Measurements from ENCODE around the gene POLA1. TPM values are rescaled to one million over a fixed set of nuclear protein-coding genes. Genes with fewer than 3 reads are reported as not detected.
"Not testable (repeated sequence)": the region's sequence is repeated elsewhere in the genome, so short reads cannot be mapped to it uniquely, and the experiment has no call there.

The POLA1 gene
- total and polyA plus RNA-seq, 4 experiments from 2014 or later, result 4.9 to 9.1 (median 7.0) TPM

GRCh38 chrX:24799078-24799477 is 105.4 kb downstream of the POLA1 start:
- H3K4me3 ChIP-seq (ENCODE audit: low read length in 2 of 2), result no peak overlapping the region
- no peak overlapping the region for H3K27ac ChIP-seq (ENCODE audit: low read depth, low read length)
- H3K4me1 Mint-ChIP-seq, result peaks cover 0 to 2% (median 0%) of the 10 kb centered on the region in 4 donors
- H3K27me3 Mint-ChIP-seq, result no peaks in the 10 kb centered on the region
- ChIA-PET CTCF (ENCODE audit: partially characterized antibody) (no interaction called here), POLR2A (ENCODE audit: partially characterized antibody) (no interaction called here)
- H3K36me3 ChIP-seq (ENCODE audit: insufficient read depth, low read length), result no peaks in the 10 kb centered on the region
- intact Hi-C loops (cut with micrococcal nuclease), result no loop called here
- H3K9me3 ChIP-seq (ENCODE audit: control insufficient read depth in 1 of 2, low read length in 2 of 2), result no peaks in the 10 kb centered on the region
- H3K4me3 Mint-ChIP-seq, result no peak overlapping the region
- no peaks in the 10 kb centered on the region for H3K4me1 ChIP-seq (ENCODE audit: insufficient read depth, low read length)
- no peak overlapping the region for H3K27ac Mint-ChIP-seq
- DNase-seq, result no peak
- H3K27me3 ChIP-seq (ENCODE audit: insufficient read depth, low read length), result no peaks in the 10 kb centered on the region
- peaks cover 5 to 11% of the 10 kb centered on the region in 2 donors for H3K36me3 Mint-ChIP-seq
- H3K9me3 Mint-ChIP-seq, result no peaks in the 10 kb centered on the region

- H3K4me3 ChIP-seq (ENCODE audit: low read length in 2 of 2), result no peak overlapping the region
- no peaks in the 10 kb centered on the region for H3K9me3 Mint-ChIP-seq
- ChIA-PET POLR2A (ENCODE audit: partially characterized antibody) (no interaction called here), CTCF (ENCODE audit: partially characterized antibody) (no interaction called here)
- H3K36me3 ChIP-seq (ENCODE audit: insufficient read depth, low read length), result no peaks in the 10 kb centered on the region
- no peaks in the 10 kb centered on the region for H3K27me3 Mint-ChIP-seq
- H3K27ac ChIP-seq (ENCODE audit: low read depth, low read length), result no peak overlapping the region
- H3K4me1 ChIP-seq (ENCODE audit: insufficient read depth, low read length), result no peaks in the 10 kb centered on the region
- peaks cover under 1 to 11% of the 10 kb centered on the region in 2 donors for H3K36me3 Mint-ChIP-seq
- no peaks in the 10 kb centered on the region for H3K27me3 ChIP-seq (ENCODE audit: insufficient read depth, low read length)
- peaks cover 0 to 2% (median 0%) of the 10 kb centered on the region in 4 donors for H3K4me1 Mint-ChIP-seq
- no peak for DNase-seq
- H3K27ac Mint-ChIP-seq, result no peak overlapping the region
- intact Hi-C loops (cut with micrococcal nuclease), result no loop called here
- no peak overlapping the region for H3K4me3 Mint-ChIP-seq
- no peaks in the 10 kb centered on the region for H3K9me3 ChIP-seq (ENCODE audit: control insufficient read depth in 1 of 2, low read length in 2 of 2)
Observed at GRCh38 chrX:24799565-24799964, 105.8 kb downstream of the POLA1 start.

- H3K4me3 ChIP-seq (ENCODE audit: low read length in 2 of 2), result no peak overlapping the region
- no peaks in the 10 kb centered on the region for H3K36me3 ChIP-seq (ENCODE audit: insufficient read depth, low read length)
- Mint-ChIP-seq H3K4me1 (peaks cover 0 to 3% (median 0%) of the 10 kb centered on the region in 4 donors), H3K27ac (no peak overlapping the region), H3K4me3 (no peak overlapping the region), H3K36me3 (peaks cover 0 to 4% of the 10 kb centered on the region in 2 donors), H3K27me3 (no peaks in the 10 kb centered on the region), H3K9me3 (no peaks in the 10 kb centered on the region)
- DNase-seq, result no peak
- intact Hi-C loops (cut with micrococcal nuclease), result no loop called here
- no peaks in the 10 kb centered on the region for H3K27me3 ChIP-seq (ENCODE audit: insufficient read depth, low read length)
- ChIA-PET POLR2A (ENCODE audit: partially characterized antibody) (no interaction called here), CTCF (ENCODE audit: partially characterized antibody) (no interaction called here)
- no peaks in the 10 kb centered on the region for H3K4me1 ChIP-seq (ENCODE audit: insufficient read depth, low read length)
- H3K27ac ChIP-seq (ENCODE audit: low read depth, low read length), result no peak overlapping the region
- no peaks in the 10 kb centered on the region for H3K9me3 ChIP-seq (ENCODE audit: control insufficient read depth in 1 of 2, low read length in 2 of 2)
Observed at GRCh38 chrX:24805201-24805600, 111.5 kb downstream of the POLA1 start.

- H3K27me3 Mint-ChIP-seq; H3K9me3 Mint-ChIP-seq; H3K27ac Mint-ChIP-seq; intact Hi-C loops (cut with micrococcal nuclease); H3K27me3 ChIP-seq (ENCODE audit: insufficient read depth, low read length); H3K36me3 ChIP-seq (ENCODE audit: insufficient read depth, low read length); H3K27ac ChIP-seq (ENCODE audit: low read depth, low read length); H3K4me3 ChIP-seq (ENCODE audit: low read length in 2 of 2); H3K9me3 ChIP-seq (ENCODE audit: control insufficient read depth in 1 of 2, low read length in 2 of 2); H3K4me1 ChIP-seq (ENCODE audit: insufficient read depth, low read length); H3K4me1 Mint-ChIP-seq; DNase-seq; H3K4me3 Mint-ChIP-seq; POLR2A ChIA-PET (ENCODE audit: partially characterized antibody): not testable (repeated sequence)
- H3K36me3 Mint-ChIP-seq, result peaks cover 13 to 21% of the 10 kb centered on the region in 2 donors
- CTCF ChIA-PET (ENCODE audit: partially characterized antibody), result interaction anchor here (1.8 kb wide), 1 partner anchor 20 kb away, joined by 7 read pairs; no protein-coding TSS in a partner anchor
Observed at GRCh38 chrX:24819807-24820206, 126.1 kb downstream of the POLA1 start.

GRCh38 chrX:24828147-24828546 is 134.4 kb downstream of the POLA1 start:
- no peak for DNase-seq
- H3K36me3 Mint-ChIP-seq, result peaks cover 15 to 35% of the 10 kb centered on the region in 2 donors
- CTCF ChIA-PET (ENCODE audit: partially characterized antibody), result no interaction called here

GRCh38 chrX:24828600-24828999 is 134.9 kb downstream of the POLA1 start:
- Mint-ChIP-seq H3K27ac (no peak overlapping the region), H3K4me3 (no peak overlapping the region), H3K9me3 (peaks cover 0 to 2% (median 0%) of the 10 kb centered on the region in 8 donors), H3K36me3 (peaks cover 15 to 35% of the 10 kb centered on the region in 2 donors), H3K4me1 (no peaks in the 10 kb centered on the region), H3K27me3 (no peaks in the 10 kb centered on the region)
- CTCF ChIA-PET (ENCODE audit: partially characterized antibody), result no interaction called here
- Histone ChIP-seq H3K4me3 (ENCODE audit: low read length in 2 of 2) (no peak overlapping the region), H3K36me3 (ENCODE audit: insufficient read depth, low read length) (no peaks in the 10 kb centered on the region), H3K9me3 (ENCODE audit: control insufficient read depth in 1 of 2, low read length in 2 of 2) (no peaks in the 10 kb centered on the region), H3K27me3 (ENCODE audit: insufficient read depth, low read length) (no peaks in the 10 kb centered on the region), H3K4me1 (ENCODE audit: insufficient read depth, low read length) (no peaks in the 10 kb centered on the region), H3K27ac (ENCODE audit: low read depth, low read length) (no peak overlapping the region)
- intact Hi-C loops (cut with micrococcal nuclease), result no loop called here
- DNase-seq, result no peak
- POLR2A ChIA-PET (ENCODE audit: partially characterized antibody), result no interaction called here

More at GRCh38 chrX:24828147-24828546, 134.4 kb downstream of the POLA1 start:
- no peaks in the 10 kb centered on the region for H3K9me3 ChIP-seq (ENCODE audit: control insufficient read depth in 1 of 2, low read length in 2 of 2)
- Mint-ChIP-seq H3K4me3 (no peak overlapping the region), H3K27ac (no peak overlapping the region), H3K27me3 (no peaks in the 10 kb centered on the region), H3K9me3 (peaks cover 0 to 2% (median 0%) of the 10 kb centered on the region in 8 donors), H3K4me1 (no peaks in the 10 kb centered on the region)
- no peaks in the 10 kb centered on the region for H3K4me1 ChIP-seq (ENCODE audit: insufficient read depth, low read length)
- no peak overlapping the region for H3K27ac ChIP-seq (ENCODE audit: low read depth, low read length)
- POLR2A ChIA-PET (ENCODE audit: partially characterized antibody), result no interaction called here
- no peaks in the 10 kb centered on the region for H3K36me3 ChIP-seq (ENCODE audit: insufficient read depth, low read length)
- intact Hi-C loops (cut with micrococcal nuclease), result no loop called here
- H3K4me3 ChIP-seq (ENCODE audit: low read length in 2 of 2), result no peak overlapping the region
- no peaks in the 10 kb centered on the region for H3K27me3 ChIP-seq (ENCODE audit: insufficient read depth, low read length)

GRCh38 chrX:24833695-24834094 is 140.0 kb downstream of the POLA1 start:
- no peak overlapping the region for H3K27ac ChIP-seq (ENCODE audit: low read depth, low read length)
- no peaks in the 10 kb centered on the region for H3K4me1 ChIP-seq (ENCODE audit: insufficient read depth, low read length)
- no peak for DNase-seq
- H3K36me3 ChIP-seq (ENCODE audit: insufficient read depth, low read length), result no peaks in the 10 kb centered on the region
- peaks cover 7 to 9% of the 10 kb centered on the region in 2 donors for H3K36me3 Mint-ChIP-seq
- CTCF ChIA-PET (ENCODE audit: partially characterized antibody), result interaction anchor here (1.0 kb wide), 1 partner anchor 310 kb away, joined by 3 read pairs; no protein-coding TSS in a partner anchor
- POLR2A ChIA-PET (ENCODE audit: partially characterized antibody), result no interaction called here
- intact Hi-C loops (cut with micrococcal nuclease), result no loop called here
- no peaks in the 10 kb centered on the region for H3K27me3 ChIP-seq (ENCODE audit: insufficient read depth, low read length)
- H3K27me3 Mint-ChIP-seq, result no peaks in the 10 kb centered on the region
- no peaks in the 10 kb centered on the region for H3K4me1 Mint-ChIP-seq
- H3K9me3 ChIP-seq (ENCODE audit: control insufficient read depth in 1 of 2, low read length in 2 of 2), result no peaks in the 10 kb centered on the region
- no peaks in the 10 kb centered on the region for H3K9me3 Mint-ChIP-seq
- H3K4me3 Mint-ChIP-seq, result no peak overlapping the region
- no peak overlapping the region for H3K27ac Mint-ChIP-seq
- H3K4me3 ChIP-seq (ENCODE audit: low read length in 2 of 2), result no peak overlapping the region

- no peaks in the 10 kb centered on the region for H3K9me3 Mint-ChIP-seq
- H3K27me3 ChIP-seq (ENCODE audit: insufficient read depth, low read length), result no peaks in the 10 kb centered on the region
- CTCF ChIA-PET (ENCODE audit: partially characterized antibody), result interaction anchor here (0.7 to 6.0 kb wide), 9 partner anchors 8 to 311 kb away, joined by 3 to 81 read pairs (median 7); no protein-coding TSS in a partner anchor
- H3K4me3 ChIP-seq (ENCODE audit: low read length in 2 of 2), result no peak overlapping the region
- H3K36me3 Mint-ChIP-seq, result peaks cover 2 to 3% of the 10 kb centered on the region in 2 donors
- no peaks in the 10 kb centered on the region for H3K36me3 ChIP-seq (ENCODE audit: insufficient read depth, low read length)
- intact Hi-C loops (cut with micrococcal nuclease), result loop anchor here (5.0 kb wide), 1 partner anchor 184 kb away; no protein-coding TSS in a partner anchor
- POLR2A ChIA-PET (ENCODE audit: partially characterized antibody), result no interaction called here
- DNase-seq, result no peak
- no peaks in the 10 kb centered on the region for H3K4me1 Mint-ChIP-seq
- H3K27ac Mint-ChIP-seq, result no peak overlapping the region
- no peaks in the 10 kb centered on the region for H3K9me3 ChIP-seq (ENCODE audit: control insufficient read depth in 1 of 2, low read length in 2 of 2)
- H3K4me1 ChIP-seq (ENCODE audit: insufficient read depth, low read length), result no peaks in the 10 kb centered on the region
- no peak overlapping the region for H3K27ac ChIP-seq (ENCODE audit: low read depth, low read length)
- H3K27me3 Mint-ChIP-seq, result no peaks in the 10 kb centered on the region
- H3K4me3 Mint-ChIP-seq, result no peak overlapping the region
Observed at GRCh38 chrX:24837966-24838365, 144.2 kb downstream of the POLA1 start.

Data from CD4-positive, alpha-beta memory T cell (primary cell).